OCI-LY3 (cell line): ENCODE measurements around the gene RBBP4.

Experiments used
- H2AFZ ChIP-seq: fragments of 200-600, 300-600 bp; shearing (Covaris generic); 2 replicates; pipeline ENCODE4 v1.6.0; 2014; ENCODE audit warnings: antibody characterized with exemption, low read depth, low read length
- H3K27ac ChIP-seq: fragments of 200-600, 300-600 bp; sonication (generic); 2 replicates; pipeline ENCODE4 v1.5.1; 2014; ENCODE audit warnings: mild to moderate bottlenecking, low read length, moderate library complexity, mixed read lengths
- H3K27me3 ChIP-seq: fragments of 200-600, 300-600 bp; sonication (generic); 2 replicates; pipeline ENCODE4 v1.6.1; 2014; ENCODE audit warnings: low read depth, low read length, mixed read lengths
- H3K36me3 ChIP-seq: fragments of 200-600, 300-600 bp; sonication (generic); replicated peaks from 2 replicates; pipeline ENCODE3; 2014; ENCODE audit warnings: low read depth, low read length, mixed read lengths
- H3K4me1 ChIP-seq: fragments of 300-600, 200-600 bp; sonication (generic); 2 replicates; pipeline ENCODE4 v1.6.1; 2014; ENCODE audit warnings: low read length, mixed read lengths
- H3K4me2 ChIP-seq: fragments of 200-600, 300-600 bp; sonication (generic); 2 replicates; pipeline ENCODE4 v1.6.1; 2014; ENCODE audit warnings: low read length, mixed read lengths
- H3K4me3 ChIP-seq: fragments of 300-600, 200-600 bp; sonication (generic); 2 replicates; pipeline ENCODE4 v1.5.1; 2014; ENCODE audit warnings: antibody characterized with exemption, mild to moderate bottlenecking, low read length, moderate library complexity
- H3K79me2 ChIP-seq: fragments of 300-600, 200-600 bp; shearing (Covaris generic); 2 replicates; pipeline ENCODE4 v1.6.1; 2014; ENCODE audit warnings: mild to moderate bottlenecking, low read length, mixed read lengths
- H3K9ac ChIP-seq: fragments of 300-600, 200-600 bp; shearing (Covaris generic); 2 replicates; pipeline ENCODE4 v1.6.0; 2014; ENCODE audit warnings: mild to moderate bottlenecking, low read length, moderate library complexity
- H3K9me3 ChIP-seq: fragments of 200-600, 300-600 bp; shearing (Covaris generic); 2 replicates; pipeline ENCODE4 v1.6.1; 2014; ENCODE audit warnings: low read length, mixed read lengths; ENCODE audit not compliant: insufficient read depth
- H4K20me1 ChIP-seq: fragments of 200-600, 300-600 bp; sonication (generic); 2 replicates; pipeline ENCODE4 v1.6.1; 2016; ENCODE audit warnings: low read length, mixed read lengths; ENCODE audit not compliant: insufficient read depth
- CTCF ChIP-seq: fragments of 200-600, 300-600 bp; sonication (generic); IDR thresholded peaks from 2 replicates; pipeline ENCODE4 v1.5.1; 2014; ENCODE audit warnings: antibody characterized with exemption, low read length, low read depth
- EZH2phosphoT487 ChIP-seq: fragments of 200-600 bp; shearing (Covaris generic); IDR thresholded peaks from 2 replicates; pipeline ENCODE4 v1.6.1; 2018; ENCODE audit warnings: antibody characterized with exemption, mixed run types, low read depth

RBBP4 gene

GRCh38 chr1:32716312-32717148 is 65.5 kb downstream of the RBBP4 start:
- Histone ChIP-seq H3K79me2 (no peaks in the 10 kb centered on the region), H3K9me3 (no peaks in the 10 kb centered on the region), H3K4me3 (peak overlapping the region; percentile 69), H3K4me1 (peaks cover 14% of the 10 kb centered on the region), H4K20me1 (no peaks in the 10 kb centered on the region), H2AFZ (peak overlapping the region; percentile 74; the same call in 1 of the 2 replicates), H3K27ac (no peak overlapping the region), H3K9ac (peak overlapping the region; percentile 30; the same call in 1 of the 2 replicates), H3K4me2 (peak overlapping the region; percentile 79), H3K36me3 (no peaks in the 10 kb centered on the region), H3K27me3 (no peaks in the 10 kb centered on the region)
- TF ChIP-seq EZH2phosphoT487 (no peak), CTCF (no peak)

- no peaks in the 10 kb centered on the region for H3K79me2 ChIP-seq
- no peaks in the 10 kb centered on the region for H3K27me3 ChIP-seq
- H3K9ac ChIP-seq: no peak overlapping the region
- no peaks in the 10 kb centered on the region for H3K36me3 ChIP-seq
- TF ChIP-seq CTCF (no peak), EZH2phosphoT487 (no peak)
- H3K4me1 ChIP-seq: peaks cover 11% of the 10 kb centered on the region
- no peak overlapping the region for H3K4me3 ChIP-seq
- H3K4me2 ChIP-seq: no peak overlapping the region
- no peak overlapping the region for H3K27ac ChIP-seq
- no peaks in the 10 kb centered on the region for H3K9me3 ChIP-seq
- no peaks in the 10 kb centered on the region for H4K20me1 ChIP-seq
- H2AFZ ChIP-seq: no peak overlapping the region
Observed at GRCh38 chr1:32717503-32717902, 66.5 kb downstream of the RBBP4 start.

GRCh38 chr1:32718036-32718435 is 67.0 kb downstream of the RBBP4 start:
- Histone ChIP-seq H3K4me1 (peaks cover 11% of the 10 kb centered on the region), H3K9me3 (no peaks in the 10 kb centered on the region), H4K20me1 (no peaks in the 10 kb centered on the region), H2AFZ (no peak overlapping the region), H3K36me3 (no peaks in the 10 kb centered on the region), H3K27me3 (no peaks in the 10 kb centered on the region), H3K9ac (no peak overlapping the region), H3K79me2 (no peaks in the 10 kb centered on the region), H3K4me2 (no peak overlapping the region), H3K4me3 (no peak overlapping the region), H3K27ac (no peak overlapping the region)
- TF ChIP-seq EZH2phosphoT487: no peak
- TF ChIP-seq CTCF: no peak

- H4K20me1 ChIP-seq: no peaks in the 10 kb centered on the region
- H3K36me3 ChIP-seq: no peaks in the 10 kb centered on the region
- no peak overlapping the region for H3K27ac ChIP-seq
- H3K9ac ChIP-seq: no peak overlapping the region
- H3K4me1 ChIP-seq: peaks cover 11% of the 10 kb centered on the region
- H3K4me3 ChIP-seq: no peak overlapping the region
- no peak overlapping the region for H2AFZ ChIP-seq
- no peaks in the 10 kb centered on the region for H3K79me2 ChIP-seq
- H3K27me3 ChIP-seq: no peaks in the 10 kb centered on the region
- TF ChIP-seq EZH2phosphoT487 (no peak), CTCF (no peak)
- no peaks in the 10 kb centered on the region for H3K9me3 ChIP-seq
- H3K4me2 ChIP-seq: no peak overlapping the region
Observed at GRCh38 chr1:32718527-32718926, 67.5 kb downstream of the RBBP4 start.
